Gastroesophageal sphincter (tissue), 4 donors: ENCODE data around the gene KCNIP4. TPM values are rescaled to one million over a fixed set of nuclear protein-coding genes. Genes with fewer than 3 reads are reported as not detected.

Source experiments
- ATAC-seq: fragments of 150-250 bp; one replicate; pipeline ENCODE4 v1.9.1; 2016; ENCODE audit warnings: mild to moderate bottlenecking, moderate library complexity
- H3K27ac ChIP-seq, 4 donors: fragments of 200-600 bp; sonication (generic) in 3 of 4; 1 replicate in 3 of 4; 2 replicates in 1 of 4; pipeline ENCODE4 v1.5.1; 2016 to 2019
- H3K27me3 ChIP-seq: fragments of 200-600 bp; sonication (generic); one replicate; pipeline ENCODE4 v1.5.1; 2019
- H3K36me3 ChIP-seq, 2 donors: fragments of 200-600 bp; sonication (generic); one replicate each; pipeline ENCODE4 v1.5.1; 2019; ENCODE audit warnings: control low read depth in 1 of 2
- H3K4me1 ChIP-seq, 3 donors: fragments of 200-600 bp; sonication (generic); 1 replicate in 2 of 3; 2 replicates in 1 of 3; pipeline ENCODE4 v1.5.1; 2016 to 2019; ENCODE audit warnings: control low read depth in 2 of 3
- H3K4me3 ChIP-seq, 2 donors: fragments of 200-600 bp; sonication (generic); one replicate each; pipeline ENCODE4 v1.5.1; 2019; ENCODE audit warnings: mild to moderate bottlenecking in 1 of 2, moderate library complexity in 1 of 2
- H3K9me3 ChIP-seq, 3 donors: fragments of 200-600 bp; sonication (generic); one replicate each; pipeline ENCODE4 v1.5.1; 2017 to 2019; ENCODE audit warnings: control low read depth in 2 of 3
- EP300 ChIP-seq: sonication (generic); formaldehyde crosslinking; IDR thresholded peaks from one replicate; pipeline ENCODE4 v1.6.1; 2017; ENCODE audit warnings: antibody characterized with exemption, mild to moderate bottlenecking
- POLR2A ChIP-seq, 2 donors: fragments of 450-650 bp; IDR thresholded peaks; one replicate each; pipeline ENCODE4 v1.6.1; 2017; ENCODE audit warnings: antibody characterized with exemption in 2 of 2, mild to moderate bottlenecking in 2 of 2, moderate library complexity in 1 of 2
- POLR2AphosphoS5 ChIP-seq: sonication (generic); formaldehyde crosslinking; IDR thresholded peaks from one replicate; pipeline ENCODE4 v1.6.1; 2017; ENCODE audit warnings: antibody characterized with exemption
- WGBS, 2 donors: methylation state at CpG; one replicate each; pipeline ENCODE4 v1.1.5; 2018; ENCODE audit warnings: low coverage in 1 of 2; 5-methylcytosine and 5-hydroxymethylcytosine counted together
- total RNA-seq, 4 donors: library from RNA; depleted of rRNA; stranded (reverse); fragments of >200 nt; gene quantifications; one replicate each; pipeline ENCODE4 v1.1.0, GENCODE V29; 2016
- TF ChIP-seq, protein P1 (sequence below), 4 experiments: fragments of 200-600 bp in 2 of 4; fragments of 450-650 bp in 2 of 4; sonication (generic) in 1 of 4; IDR thresholded peaks; one replicate each; pipeline ENCODE4 v1.5.1; 2017 to 2019; ENCODE audit warnings: antibody characterized with exemption in 4 of 4, mild to moderate bottlenecking in 2 of 4, moderate library complexity in 2 of 4

KCNIP4 gene
- total RNA-seq, 4 donors from 2014 or later, result 0.23 to 0.59 (median 0.54) TPM; not detected in 1

- Histone ChIP-seq H3K27me3 (no peaks in the 10 kb centered on the region), H3K9me3 (no peaks in the 10 kb centered on the region), H3K36me3 (no peaks in the 10 kb centered on the region), H3K4me1 (no peaks in the 10 kb centered on the region), H3K4me3 (no peak overlapping the region), H3K27ac (no peak overlapping the region)
- no peak for TF ChIP-seq POLR2A (IDR thresholded peaks at IDR 0.05)
- WGBS, 2 donors, result 42 to 50% methylated on average over 1 of the region's 1 CpG
- ATAC-seq, result no peak
Measured at GRCh38 chr4:21554066-21554465, 394.5 kb downstream of the KCNIP4 start.

- Histone ChIP-seq H3K4me3 (no peak overlapping the region), H3K9me3 (no peaks in the 10 kb centered on the region), H3K36me3 (no peaks in the 10 kb centered on the region), H3K4me1 (no peaks in the 10 kb centered on the region), H3K27ac (no peak overlapping the region), H3K27me3 (no peaks in the 10 kb centered on the region)
- 27 to 64% methylated on average over 1 of the region's 1 CpG for WGBS, 2 donors
- TF ChIP-seq POLR2AphosphoS5, result no peak
- no peak for TF ChIP-seq EP300
- no peak for ATAC-seq
Measured at GRCh38 chr4:21552455-21552854, 396.1 kb downstream of the KCNIP4 start.

- Histone ChIP-seq H3K4me3 (no peak overlapping the region), H3K9me3 (peaks cover 0 to 6% (median 0%) of the 10 kb centered on the region in 3 donors), H3K4me1 (no peaks in the 10 kb centered on the region), H3K36me3 (no peaks in the 10 kb centered on the region), H3K27me3 (peaks cover 5% of the 10 kb centered on the region), H3K27ac (no peak overlapping the region)
- no peak for ATAC-seq
- WGBS, 2 donors, result 72 to 86% methylated on average over 1 to 3 of the region's 3 CpGs
- TF ChIP-seq POLR2A (IDR thresholded peaks at IDR 0.05) (no peak), EP300 (no peak), POLR2AphosphoS5 (no peak)
- TF ChIP-seq, protein P1, sequence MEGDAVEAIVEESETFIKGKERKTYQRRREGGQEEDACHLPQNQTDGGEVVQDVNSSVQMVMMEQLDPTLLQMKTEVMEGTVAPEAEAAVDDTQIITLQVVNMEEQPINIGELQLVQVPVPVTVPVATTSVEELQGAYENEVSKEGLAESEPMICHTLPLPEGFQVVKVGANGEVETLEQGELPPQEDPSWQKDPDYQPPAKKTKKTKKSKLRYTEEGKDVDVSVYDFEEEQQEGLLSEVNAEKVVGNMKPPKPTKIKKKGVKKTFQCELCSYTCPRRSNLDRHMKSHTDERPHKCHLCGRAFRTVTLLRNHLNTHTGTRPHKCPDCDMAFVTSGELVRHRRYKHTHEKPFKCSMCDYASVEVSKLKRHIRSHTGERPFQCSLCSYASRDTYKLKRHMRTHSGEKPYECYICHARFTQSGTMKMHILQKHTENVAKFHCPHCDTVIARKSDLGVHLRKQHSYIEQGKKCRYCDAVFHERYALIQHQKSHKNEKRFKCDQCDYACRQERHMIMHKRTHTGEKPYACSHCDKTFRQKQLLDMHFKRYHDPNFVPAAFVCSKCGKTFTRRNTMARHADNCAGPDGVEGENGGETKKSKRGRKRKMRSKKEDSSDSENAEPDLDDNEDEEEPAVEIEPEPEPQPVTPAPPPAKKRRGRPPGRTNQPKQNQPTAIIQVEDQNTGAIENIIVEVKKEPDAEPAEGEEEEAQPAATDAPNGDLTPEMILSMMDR (IDR thresholded peaks at IDR 0.05), result no peak
Measured at GRCh38 chr4:21544955-21545354, 403.6 kb downstream of the KCNIP4 start.

DNA sequence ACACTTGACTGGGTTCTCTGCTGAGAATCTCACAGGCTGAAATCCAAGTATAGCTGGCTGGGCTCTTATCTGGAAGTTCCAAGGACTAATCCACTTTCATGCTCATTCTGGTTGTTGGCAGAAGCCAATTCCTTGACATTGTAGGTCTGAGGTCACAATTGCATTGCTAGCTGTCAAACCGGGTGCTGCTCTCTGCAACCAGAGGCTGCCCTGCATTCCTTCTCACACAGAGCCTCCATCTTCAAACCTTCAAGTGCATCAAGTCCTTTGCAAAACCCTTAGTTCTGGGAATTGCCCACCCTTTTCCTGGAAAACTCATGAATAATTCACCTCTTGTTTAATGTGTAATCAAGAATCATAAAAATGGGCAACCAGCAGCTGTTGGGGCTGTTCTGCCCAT, 404.2 kb downstream of the KCNIP4 start:
- no peak overlapping the region for H3K4me3 ChIP-seq
- peaks cover 5% of the 10 kb centered on the region for H3K27me3 ChIP-seq
- 0 to 14% methylated on average over 1 of the region's 1 CpG for WGBS, 2 donors
- peaks cover 0 to 6% (median 0%) of the 10 kb centered on the region in 3 donors for H3K9me3 ChIP-seq
- TF ChIP-seq POLR2AphosphoS5 (no peak), EP300 (no peak), POLR2A (IDR thresholded peaks at IDR 0.05) (no peak)
- TF ChIP-seq, protein P1 (IDR thresholded peaks at IDR 0.05), result no peak
- H3K4me1 ChIP-seq, result no peaks in the 10 kb centered on the region
- no peaks in the 10 kb centered on the region for H3K36me3 ChIP-seq
- no peak for ATAC-seq
- no peak overlapping the region for H3K27ac ChIP-seq

DNA sequence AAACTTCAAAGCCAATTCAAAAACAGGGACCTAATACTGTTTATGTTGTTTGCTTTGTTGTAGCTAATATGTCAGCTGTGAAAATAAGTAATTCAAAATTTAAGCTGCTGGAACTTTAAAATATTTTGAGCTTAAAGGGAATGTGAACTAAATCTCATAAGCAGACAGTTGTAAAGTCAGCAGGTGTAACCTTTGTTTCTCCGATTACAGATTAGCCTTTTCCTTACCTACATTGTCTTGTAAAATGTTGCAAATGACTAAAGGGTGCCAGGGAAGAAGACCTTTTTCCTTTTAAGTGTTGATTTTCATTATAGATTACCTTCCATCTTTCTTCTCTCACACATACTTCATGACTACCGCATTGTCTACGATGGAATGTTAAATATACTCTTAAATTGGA, 405.1 kb downstream of the KCNIP4 start:
- TF ChIP-seq POLR2A (IDR thresholded peaks at IDR 0.05) (no peak), POLR2AphosphoS5 (no peak), EP300 (no peak)
- TF ChIP-seq, protein P1 (IDR thresholded peaks at IDR 0.05), result no peak
- Histone ChIP-seq H3K9me3 (peaks cover 0 to 6% (median 0%) of the 10 kb centered on the region in 3 donors), H3K4me1 (no peaks in the 10 kb centered on the region), H3K4me3 (no peak overlapping the region), H3K27ac (no peak overlapping the region), H3K27me3 (peaks cover 5% of the 10 kb centered on the region), H3K36me3 (no peaks in the 10 kb centered on the region)
- no peak for ATAC-seq
- WGBS, 2 donors, result 55 to 68% methylated on average over 3 of the region's 3 CpGs

DNA sequence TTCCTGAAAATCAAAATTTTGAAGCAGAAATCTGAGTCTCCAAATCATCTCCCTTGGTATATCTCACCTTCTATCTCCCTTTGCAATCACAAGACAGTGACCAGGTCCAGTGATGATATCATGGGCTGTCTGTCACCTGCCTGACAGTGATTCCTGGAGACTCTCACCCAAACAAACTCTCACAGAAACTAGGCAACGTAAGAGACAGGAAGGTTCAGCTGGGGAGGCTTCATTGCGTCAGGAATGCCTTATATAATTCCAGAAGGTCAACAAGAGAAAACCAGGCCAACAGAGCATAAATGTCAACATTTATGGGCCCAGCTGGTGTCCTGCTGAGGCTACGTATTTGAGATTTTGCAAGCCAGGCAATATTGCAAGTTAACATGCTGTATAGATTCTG, 412.7 kb downstream of the KCNIP4 start:
- no peak overlapping the region for H3K4me3 ChIP-seq
- WGBS, 2 donors, result 59 to 71% methylated on average over 3 of the region's 3 CpGs
- no peak for TF ChIP-seq POLR2AphosphoS5
- no peaks in the 10 kb centered on the region for H3K36me3 ChIP-seq
- no peaks in the 10 kb centered on the region for H3K9me3 ChIP-seq
- no peaks in the 10 kb centered on the region for H3K4me1 ChIP-seq
- ATAC-seq, result no peak
- H3K27me3 ChIP-seq, result no peaks in the 10 kb centered on the region
- H3K27ac ChIP-seq, result no peak overlapping the region
